Parathyroid adenoma (tissue), 2 donors: ENCODE measurements around the gene INO80.

Experiments
- H2AFZ ChIP-seq: fragments of 300-600 bp; sonication (generic); one replicate; pipeline ENCODE4 v1.7.0; 2017; ENCODE audit warnings: antibody characterized with exemption, mild to moderate bottlenecking
- H3K27ac ChIP-seq: fragments of 300-600 bp; sonication (generic); one replicate; pipeline ENCODE4 v1.7.0; 2017
- H3K27me3 ChIP-seq: fragments of 300-600 bp; sonication (generic); one replicate; pipeline ENCODE4 v1.7.0; 2017; ENCODE audit warnings: low read length; ENCODE audit not compliant: control insufficient read depth, insufficient read depth
- H3K36me3 ChIP-seq: fragments of 300-600 bp; sonication (generic); one replicate; pipeline ENCODE4 v1.7.0; 2017; ENCODE audit warnings: low read length; ENCODE audit not compliant: control insufficient read depth, insufficient read depth
- H3K4me1 ChIP-seq: fragments of 300-600 bp; sonication (generic); one replicate; pipeline ENCODE4 v1.7.0; 2017; ENCODE audit warnings: control low read depth
- H3K4me2 ChIP-seq: fragments of 300-600 bp; sonication (generic); one replicate; pipeline ENCODE4 v1.7.0; 2017; ENCODE audit warnings: low read length
- H3K4me3 ChIP-seq: fragments of 300-600 bp; sonication (generic); one replicate; pipeline ENCODE4 v1.7.0; 2017; ENCODE audit warnings: low read depth, low read length
- H3K79me2 ChIP-seq: fragments of 300-600 bp; sonication (generic); one replicate; pipeline ENCODE4 v1.7.0; 2017; ENCODE audit warnings: control low read depth
- H3K9ac ChIP-seq: fragments of 300-600 bp; sonication (generic); one replicate; pipeline ENCODE4 v1.7.0; 2017; ENCODE audit warnings: mild to moderate bottlenecking
- H3K9me3 ChIP-seq: fragments of 300-600 bp; sonication (generic); one replicate; pipeline ENCODE4 v1.7.0; 2017; ENCODE audit warnings: low read length; ENCODE audit not compliant: control insufficient read depth
- CTCF ChIP-seq: fragments of 300-600 bp; sonication (generic); IDR thresholded peaks from one replicate; pipeline ENCODE4 v1.7.0; 2017; ENCODE audit warnings: antibody characterized with exemption, mild to moderate bottlenecking
- donor health status: primary hyperparathyroidism.

The INO80 gene

GRCh38 chr15:41154412-41154811, 38.3 kb upstream of the INO80 start:
- H3K9me3 ChIP-seq: no peaks in the 10 kb centered on the region

GRCh38 chr15:41153733-41154132, 37.7 kb upstream of the INO80 start:
- Histone ChIP-seq H3K4me2 (no peak overlapping the region), H3K79me2 (no peaks in the 10 kb centered on the region), H3K36me3 (no peaks in the 10 kb centered on the region), H3K9me3 (no peaks in the 10 kb centered on the region), H3K27ac (no peak overlapping the region), H3K27me3 (no peaks in the 10 kb centered on the region), H2AFZ (no peak overlapping the region), H3K4me3 (no peak overlapping the region), H3K9ac (no peak overlapping the region), H3K4me1 (no peaks in the 10 kb centered on the region)
- TF ChIP-seq CTCF: no peak

More at GRCh38 chr15:41154412-41154811, 38.3 kb upstream of the INO80 start:
- no peak overlapping the region for H3K9ac ChIP-seq
- H3K79me2 ChIP-seq: no peaks in the 10 kb centered on the region
- no peak overlapping the region for H3K27ac ChIP-seq
- H3K36me3 ChIP-seq: no peaks in the 10 kb centered on the region
- H3K4me3 ChIP-seq: no peak overlapping the region
- H2AFZ ChIP-seq: no peak overlapping the region
- TF ChIP-seq CTCF: no peak
- H3K4me1 ChIP-seq: no peaks in the 10 kb centered on the region
- H3K4me2 ChIP-seq: no peak overlapping the region
- no peaks in the 10 kb centered on the region for H3K27me3 ChIP-seq

GRCh38 chr15:41151451-41152005, 35.4 kb upstream of the INO80 start:
- H3K9me3 ChIP-seq: no peaks in the 10 kb centered on the region
- H3K4me3 ChIP-seq: no peak overlapping the region
- H3K27ac ChIP-seq: no peak overlapping the region
- no peak overlapping the region for H2AFZ ChIP-seq
- H3K9ac ChIP-seq: no peak overlapping the region
- no peak for TF ChIP-seq CTCF
- no peaks in the 10 kb centered on the region for H3K79me2 ChIP-seq
- no peaks in the 10 kb centered on the region for H3K4me1 ChIP-seq
- H3K4me2 ChIP-seq: no peak overlapping the region
- H3K36me3 ChIP-seq: no peaks in the 10 kb centered on the region
- no peaks in the 10 kb centered on the region for H3K27me3 ChIP-seq

GRCh38 chr15:41150279-41150678, 34.2 kb upstream of the INO80 start:
- H3K27me3 ChIP-seq: no peaks in the 10 kb centered on the region
- no peak for TF ChIP-seq CTCF
- no peaks in the 10 kb centered on the region for H3K4me1 ChIP-seq
- H3K36me3 ChIP-seq: no peaks in the 10 kb centered on the region
- no peak overlapping the region for H3K4me3 ChIP-seq
- no peak overlapping the region for H3K9ac ChIP-seq
- no peaks in the 10 kb centered on the region for H3K9me3 ChIP-seq
- H3K4me2 ChIP-seq: no peak overlapping the region
- H2AFZ ChIP-seq: no peak overlapping the region
- H3K27ac ChIP-seq: no peak overlapping the region
- no peaks in the 10 kb centered on the region for H3K79me2 ChIP-seq

- Histone ChIP-seq H3K27ac (no peak overlapping the region), H3K4me2 (no peak overlapping the region), H3K4me1 (no peaks in the 10 kb centered on the region), H3K9ac (no peak overlapping the region), H2AFZ (no peak overlapping the region), H3K79me2 (no peaks in the 10 kb centered on the region), H3K36me3 (no peaks in the 10 kb centered on the region), H3K9me3 (no peaks in the 10 kb centered on the region), H3K27me3 (no peaks in the 10 kb centered on the region), H3K4me3 (no peak overlapping the region)
- no peak for TF ChIP-seq CTCF
These were observed 32.0 kb upstream of the INO80 start for GRCh38 chr15:41148065-41148464.
